ENCODE results near the gene CCT6B.
"Not testable (repeated sequence)": the region's sequence is repeated elsewhere in the genome, so short reads cannot be mapped to it uniquely, and the experiment has no call there.

Gene CCT6B

DNA sequence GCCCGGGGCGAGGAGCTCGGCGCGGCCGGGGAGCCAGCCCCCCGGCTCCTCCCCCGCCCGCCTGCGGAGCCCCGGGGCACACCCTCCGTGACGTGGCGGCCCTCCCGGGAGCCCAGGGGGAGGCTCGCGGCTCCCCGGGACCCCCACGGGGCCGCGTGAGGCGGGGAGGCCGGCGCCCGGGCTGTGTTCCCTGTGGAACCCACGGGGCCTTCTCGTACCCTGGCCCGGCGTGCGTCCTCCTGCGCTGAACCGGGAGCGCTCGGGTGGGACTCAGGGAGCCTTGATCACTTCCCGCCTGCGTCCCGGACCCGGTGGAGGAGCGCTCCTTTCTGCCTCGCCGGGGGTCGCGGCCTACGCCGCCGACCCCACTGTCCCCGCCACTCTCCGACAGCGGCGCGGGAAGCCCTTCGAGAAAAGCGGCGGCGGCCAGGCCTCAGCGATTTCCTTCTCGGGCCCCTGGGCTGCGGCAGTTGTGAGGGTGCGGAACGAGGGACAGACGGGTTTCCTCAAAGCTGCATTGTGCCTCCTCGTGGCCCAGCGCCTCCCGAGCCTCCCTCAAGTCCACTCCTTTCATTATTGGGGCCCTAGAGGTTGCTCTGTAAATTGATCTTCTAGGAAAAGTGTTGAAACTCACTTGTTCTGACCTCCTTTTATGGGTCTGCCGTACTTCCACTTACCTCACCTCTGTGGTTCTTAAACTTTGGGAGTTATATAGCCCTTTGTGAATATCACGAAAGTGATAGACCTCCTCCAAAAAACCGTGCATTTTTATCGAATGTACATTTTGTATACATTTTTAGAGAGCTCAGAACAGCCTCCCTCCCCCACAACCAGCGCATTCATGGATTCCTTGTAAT lies 19.6 kb upstream of the CCT6B start:
- peak; percentile 40 for DNase-seq (ENCODE audit: low read depth)

DNA sequence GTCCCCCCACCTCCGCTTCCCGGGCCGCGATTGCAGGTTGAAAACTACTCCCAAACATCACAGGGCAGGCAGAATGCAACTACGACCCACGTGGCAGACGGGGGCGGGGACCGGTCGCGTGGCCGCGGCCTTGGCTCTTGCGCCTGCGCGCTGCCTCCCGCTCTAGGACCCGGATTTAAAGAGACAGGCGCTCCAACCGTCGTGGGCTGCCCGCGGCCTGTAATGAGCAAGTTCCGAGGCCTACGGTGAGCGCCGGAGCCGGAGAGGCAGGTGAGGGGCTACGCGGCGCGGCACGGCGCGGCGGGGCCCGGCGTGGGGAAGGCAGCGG lies 19.1 kb upstream of the CCT6B start, which contains the start of gene LIG3:
Gene LIG3, plus strand, starts transcription at position 160 of the 328 bp plus-strand sequence. CDS start 2,494 bp downstream, outside the sequence.
- peak; percentile 85 for DNase-seq (ENCODE audit: low read depth)

DNA sequence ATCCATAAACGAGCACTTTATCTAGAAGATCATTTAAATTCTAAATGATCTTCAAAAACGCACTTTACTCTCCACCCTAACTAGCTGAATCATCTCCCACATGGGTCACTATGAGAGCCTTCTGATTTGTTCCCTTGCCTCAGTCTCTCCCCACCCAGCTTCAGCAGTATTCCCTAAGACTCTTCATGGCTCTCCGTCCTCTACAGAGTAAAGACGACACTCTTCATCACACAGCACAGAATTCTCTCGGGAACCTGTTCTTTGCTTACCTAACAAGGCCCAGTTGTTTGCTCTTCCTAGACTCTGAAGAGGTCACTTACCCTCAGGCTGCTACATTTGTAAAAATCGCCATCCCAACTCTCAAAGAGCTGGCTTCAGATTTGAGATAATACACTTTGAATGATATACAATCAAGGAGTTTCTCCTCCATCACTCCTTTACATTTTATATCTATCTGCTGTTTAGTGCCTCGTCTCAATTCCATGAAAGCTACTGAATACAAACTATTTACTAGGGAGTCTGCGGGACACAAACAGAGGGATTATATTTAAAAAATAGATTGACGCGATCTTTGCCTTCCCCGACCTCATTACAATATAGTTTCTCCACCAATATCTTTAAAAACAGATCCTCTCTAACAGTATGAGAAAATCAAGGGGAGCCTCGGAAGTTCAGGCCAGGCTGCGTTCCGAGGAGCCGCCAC lies 18.5 kb upstream of the CCT6B start:
- DNase-seq (ENCODE audit: low read depth), result no peak

DNA sequence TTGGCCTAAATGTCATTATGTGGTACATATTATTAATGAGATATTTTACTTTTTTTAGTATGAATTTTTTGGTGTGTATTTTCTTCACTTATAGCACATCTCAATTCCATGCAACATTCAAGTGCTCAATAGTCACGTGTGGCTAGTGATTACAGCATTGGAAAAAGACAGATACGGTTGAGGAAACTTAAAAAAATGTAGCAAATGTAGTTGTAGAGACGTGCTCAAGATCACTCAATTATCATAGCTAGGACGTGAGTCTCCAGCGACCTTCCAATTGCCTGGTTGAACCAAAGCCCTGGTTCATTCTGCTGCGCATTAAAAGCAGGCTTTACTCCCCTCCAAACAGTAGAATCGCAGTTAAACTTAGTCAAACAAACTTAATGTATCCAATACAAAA lies 17.9 kb upstream of the CCT6B start:
- DNase-seq (ENCODE audit: low read depth), result no peak

DNA sequence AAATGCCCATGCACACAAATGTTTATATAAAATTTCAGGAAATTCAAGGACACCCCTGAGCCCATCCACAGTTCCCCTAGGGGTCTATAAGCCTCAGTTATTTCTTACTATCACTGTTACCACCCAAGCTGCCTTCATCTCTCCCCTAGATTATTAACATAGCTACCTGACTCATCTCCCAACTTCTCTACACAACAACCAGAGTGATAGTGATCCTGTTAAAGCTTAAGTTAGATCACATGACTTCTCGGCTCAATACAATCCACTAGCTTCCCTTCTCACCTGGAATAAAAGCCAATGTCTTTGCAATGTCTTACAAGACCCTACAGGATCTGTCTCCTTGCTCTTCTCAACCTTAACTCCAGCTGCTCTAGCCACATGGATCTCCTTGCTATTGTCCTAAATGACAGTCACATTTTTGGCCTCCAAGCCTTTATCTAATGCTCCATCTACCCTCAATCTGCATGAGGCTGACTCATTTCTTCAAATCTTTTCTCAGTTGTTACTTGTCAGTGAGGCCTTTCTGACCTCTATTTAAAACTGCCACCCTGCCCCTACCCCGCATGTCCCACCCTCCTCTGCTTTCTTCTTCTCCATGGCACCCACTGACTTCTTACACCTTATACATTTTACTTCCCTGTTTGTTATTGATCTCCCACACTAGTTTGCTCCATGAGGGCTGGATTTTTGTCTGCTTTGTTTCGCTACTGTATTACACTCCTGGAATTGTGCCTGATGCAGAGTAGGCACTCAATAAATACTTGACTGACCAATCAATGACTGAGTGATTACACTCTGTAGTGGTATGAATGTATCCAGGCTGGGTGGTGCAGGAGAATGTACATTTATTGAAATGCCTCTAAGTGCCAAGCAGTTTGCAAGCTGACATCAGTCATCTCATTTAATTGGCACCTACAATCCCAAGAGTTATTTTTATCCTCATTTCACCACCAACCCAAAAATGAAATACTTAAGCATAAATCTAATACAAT lies 13.8 kb upstream of the CCT6B start:
- no peak for DNase-seq (ENCODE audit: low read depth)

DNA sequence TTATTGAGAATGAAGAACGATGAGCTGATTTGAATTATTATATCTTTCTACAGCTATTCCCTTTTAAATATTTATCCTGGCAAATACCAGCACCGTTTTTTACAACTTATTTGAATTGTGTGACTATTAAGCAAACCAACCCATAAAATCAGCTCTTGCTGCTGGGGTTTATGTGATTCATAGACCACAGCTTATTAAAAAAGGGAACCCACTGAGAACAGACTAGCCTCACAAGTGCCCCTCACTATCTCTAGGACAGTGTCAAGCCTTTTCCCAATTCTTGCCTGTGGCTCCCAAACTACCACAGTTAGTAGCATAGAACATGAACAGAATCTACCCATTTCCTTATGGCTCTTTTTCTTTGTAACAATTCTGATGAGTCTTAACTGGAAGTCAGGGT lies 12.9 kb upstream of the CCT6B start:
- DNase-seq (ENCODE audit: low read depth), result no peak

DNA sequence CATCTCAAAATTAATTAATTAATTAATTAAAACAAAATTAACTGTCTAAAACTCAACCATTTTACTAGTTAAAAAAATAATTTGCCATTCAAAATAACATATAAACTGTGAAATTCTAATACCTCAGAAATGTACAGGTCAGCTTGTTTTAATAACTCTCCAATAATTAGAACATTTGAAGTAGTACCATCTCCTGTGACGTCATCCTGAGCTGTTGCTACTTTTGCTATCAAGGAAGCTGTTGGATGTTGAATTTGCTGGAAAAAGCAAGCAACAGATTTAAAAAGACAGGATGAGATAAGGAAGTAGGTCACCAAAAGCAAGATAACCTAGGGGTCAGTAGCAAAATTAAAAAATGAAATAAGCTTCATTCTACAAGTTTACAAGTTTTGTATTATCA lies 2.8 kb downstream of the CCT6B start:
- DNase-seq (ENCODE audit: low read depth), result no peak

DNA sequence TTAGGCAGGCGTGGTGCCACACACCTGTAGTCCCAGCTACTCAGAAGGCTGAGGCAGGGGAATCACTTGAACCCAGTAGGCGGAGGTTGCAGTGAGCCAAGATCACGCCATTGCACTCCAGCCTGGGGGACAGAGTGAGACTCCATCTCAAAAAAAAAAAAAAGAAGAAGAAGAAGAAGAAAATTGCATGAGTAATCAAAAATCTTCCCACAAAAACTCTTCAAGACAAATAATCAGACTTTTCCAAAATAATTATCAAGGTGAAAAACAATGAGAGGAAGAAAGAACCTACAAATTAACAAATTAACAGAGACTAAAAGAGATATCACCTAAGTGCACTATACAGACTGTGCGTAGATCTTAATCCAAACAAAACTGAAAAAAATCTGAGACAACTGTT lies 10.5 kb downstream of the CCT6B start:
- DNase-seq (ENCODE audit: low read depth), result not testable (repeated sequence)

DNA sequence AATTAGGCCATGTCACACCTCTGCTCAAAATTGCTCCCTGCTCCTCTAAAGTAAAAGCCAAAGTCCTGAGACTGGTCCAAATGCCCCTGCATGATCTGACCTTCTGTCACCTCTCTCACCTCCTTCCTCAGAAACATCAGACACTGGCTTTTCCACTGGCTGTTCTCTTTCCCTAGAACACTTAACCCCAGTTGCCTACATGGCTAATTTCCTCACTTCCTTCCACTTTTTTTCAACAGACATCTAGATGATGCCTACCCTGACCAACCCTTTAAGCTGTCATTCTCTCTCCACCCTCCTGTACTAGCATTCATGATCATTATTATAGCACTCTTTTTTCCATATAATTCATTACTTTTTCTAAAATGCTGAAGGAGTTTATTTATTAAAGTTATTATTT lies 31.0 kb downstream of the CCT6B start:
- DNase-seq (ENCODE audit: low read depth), result no peak

DNA sequence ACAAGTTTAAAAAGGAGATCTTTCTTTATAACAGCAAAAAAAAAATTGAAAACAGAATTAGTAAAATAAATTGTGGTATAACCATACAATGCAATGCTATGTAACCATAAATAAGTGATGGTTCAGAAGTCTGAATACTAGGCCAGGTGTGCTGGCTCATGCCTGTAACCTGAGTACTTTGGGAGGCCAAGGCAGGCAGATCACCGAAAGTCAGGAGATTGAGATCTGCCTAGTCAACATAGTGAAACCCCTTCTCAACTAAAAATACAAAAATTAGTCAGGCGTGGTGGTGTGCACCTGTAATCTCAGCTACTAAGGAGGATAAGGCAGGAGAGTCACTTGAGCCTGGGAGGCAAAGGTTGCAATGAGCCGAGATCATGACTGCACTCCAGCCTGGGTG lies 34.6 kb downstream of the CCT6B start:
- no peak for DNase-seq (ENCODE audit: low read depth)

DNA sequence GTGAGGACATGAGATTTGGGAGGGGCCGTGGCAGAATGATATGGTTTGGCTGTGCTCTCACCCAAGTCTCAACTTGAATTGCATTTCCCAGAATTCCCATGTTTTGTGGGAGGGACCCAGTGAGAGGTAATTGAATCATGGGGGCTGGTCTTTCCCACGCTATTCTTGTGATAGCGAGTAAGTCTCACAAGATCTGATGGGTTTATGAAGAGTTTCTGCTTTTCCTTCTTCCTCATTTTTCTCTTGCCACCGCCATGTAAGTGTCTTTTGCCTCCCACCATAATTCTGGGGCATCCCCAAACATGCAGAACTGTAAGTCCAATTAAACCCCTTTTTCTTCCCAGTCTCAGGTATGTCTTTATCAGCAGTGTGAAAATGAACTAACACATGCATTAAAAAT lies 40.6 kb downstream of the CCT6B start:
- no peak for DNase-seq (ENCODE audit: low read depth)

DNA sequence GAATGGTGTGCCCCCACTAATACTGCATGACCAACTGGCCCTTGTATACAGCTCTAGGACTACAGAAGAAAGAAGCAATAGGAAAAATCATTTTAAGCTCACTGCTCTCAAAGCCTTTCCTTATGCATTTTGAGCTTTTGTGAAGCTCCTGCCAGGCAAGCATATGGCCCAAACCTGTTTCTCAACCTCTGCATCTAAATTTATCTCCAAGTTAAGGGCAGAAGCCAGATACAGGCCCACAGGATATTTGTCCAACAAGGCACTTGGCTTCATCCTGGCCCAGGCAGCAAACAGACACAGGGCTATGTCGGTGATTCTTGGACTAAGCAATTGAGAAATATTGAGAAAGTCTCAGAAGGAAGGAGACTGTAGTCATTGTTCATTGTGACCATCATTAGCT lies 43.9 kb downstream of the CCT6B start:
- no peak for DNase-seq (ENCODE audit: low read depth)

DNA sequence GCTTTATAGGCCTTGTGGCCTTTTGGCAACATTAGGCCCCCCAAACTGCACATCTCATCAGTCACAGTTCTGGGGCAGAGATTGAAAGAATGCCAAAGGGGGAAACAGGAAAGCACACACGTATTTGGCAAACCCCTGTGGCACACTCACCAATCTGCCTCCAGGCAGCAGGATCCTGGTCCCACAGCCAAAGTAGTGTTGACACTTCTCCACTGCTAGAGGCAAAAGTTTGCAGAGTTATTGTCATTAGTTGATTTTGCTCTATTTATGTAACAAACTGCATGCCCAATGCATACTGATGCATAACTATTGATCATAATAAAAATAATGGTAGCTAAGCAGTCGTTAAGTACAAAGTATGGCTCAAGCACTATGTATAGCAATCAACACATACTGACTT lies 45.1 kb downstream of the CCT6B start:
- no peak for DNase-seq (ENCODE audit: low read depth)

DNA sequence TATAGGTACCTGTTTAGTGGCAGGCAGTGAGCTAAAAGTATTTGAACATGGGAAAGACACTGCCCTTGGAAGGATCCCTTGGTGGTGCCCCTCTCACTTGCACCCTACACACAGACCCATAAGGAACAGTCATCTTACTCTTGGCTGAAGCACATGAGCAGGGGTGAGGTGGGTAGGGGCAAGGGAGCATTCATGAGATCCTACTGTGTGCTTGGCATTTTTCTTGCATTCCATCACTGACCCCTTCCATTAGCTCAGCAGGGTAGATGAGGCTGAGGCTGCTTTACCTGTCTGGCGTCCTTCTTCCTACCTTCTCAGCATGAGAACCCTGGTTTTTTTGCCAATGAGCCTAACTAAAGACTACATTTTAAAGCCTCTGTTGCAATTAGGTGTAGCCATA lies 48.3 kb downstream of the CCT6B start:
- no peak for DNase-seq (ENCODE audit: low read depth)

DNA sequence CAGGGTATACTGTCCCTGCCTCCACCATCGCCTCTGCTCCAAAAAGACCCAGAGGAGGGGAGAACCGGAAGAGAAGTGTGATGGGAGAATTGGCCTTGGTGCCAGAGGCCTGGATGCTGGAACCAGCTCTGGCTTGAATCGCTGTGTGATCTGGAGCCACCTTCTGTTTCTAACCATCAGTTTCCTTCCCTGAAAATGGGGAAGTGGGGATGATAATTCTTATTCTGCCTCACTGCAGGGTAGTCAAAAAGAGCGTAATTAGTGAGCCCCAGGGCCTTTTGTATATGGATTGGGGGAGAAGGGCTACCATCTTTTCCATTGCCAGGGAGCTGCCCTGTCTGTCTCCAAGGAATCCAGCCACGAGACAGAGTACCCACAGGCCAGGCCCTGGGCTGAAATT lies 52.2 kb downstream of the CCT6B start:
- DNase-seq (ENCODE audit: low read depth), result no peak

DNA sequence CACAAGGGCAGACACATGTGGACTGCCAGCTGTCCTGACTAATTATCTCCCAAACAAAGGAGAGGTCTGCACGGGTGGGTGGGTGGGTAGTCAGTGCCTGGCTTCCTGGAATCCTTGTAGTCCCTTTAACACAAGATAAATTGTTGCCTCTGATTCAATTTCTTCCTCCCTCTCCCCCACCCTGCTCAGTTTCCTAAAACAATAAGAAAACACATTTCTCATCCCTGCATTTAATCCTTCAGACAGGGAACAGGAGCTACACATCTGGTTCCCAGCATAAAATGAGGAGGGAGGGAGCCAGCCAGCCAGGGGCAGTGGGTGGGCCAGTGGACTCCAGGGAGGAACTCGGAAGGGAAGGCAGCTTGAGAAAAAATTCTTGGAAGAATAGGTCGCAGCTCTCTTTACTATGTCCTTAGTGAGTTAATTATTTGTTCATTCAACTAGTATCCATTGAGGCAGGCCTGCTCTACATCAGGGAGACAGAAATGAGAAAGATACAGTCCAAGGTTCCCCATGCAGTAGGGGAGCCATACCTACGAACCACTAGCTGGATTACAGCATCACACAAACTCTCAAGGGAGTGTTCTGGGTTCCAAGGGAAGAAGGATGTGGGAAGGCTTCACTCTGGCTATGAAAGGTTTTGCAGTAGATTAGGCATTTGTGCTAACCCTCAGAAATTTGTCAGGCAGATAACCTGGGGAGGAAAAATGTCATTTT lies 58.3 kb downstream of the CCT6B start:
- DNase-seq (ENCODE audit: low read depth), result no peak

DNA sequence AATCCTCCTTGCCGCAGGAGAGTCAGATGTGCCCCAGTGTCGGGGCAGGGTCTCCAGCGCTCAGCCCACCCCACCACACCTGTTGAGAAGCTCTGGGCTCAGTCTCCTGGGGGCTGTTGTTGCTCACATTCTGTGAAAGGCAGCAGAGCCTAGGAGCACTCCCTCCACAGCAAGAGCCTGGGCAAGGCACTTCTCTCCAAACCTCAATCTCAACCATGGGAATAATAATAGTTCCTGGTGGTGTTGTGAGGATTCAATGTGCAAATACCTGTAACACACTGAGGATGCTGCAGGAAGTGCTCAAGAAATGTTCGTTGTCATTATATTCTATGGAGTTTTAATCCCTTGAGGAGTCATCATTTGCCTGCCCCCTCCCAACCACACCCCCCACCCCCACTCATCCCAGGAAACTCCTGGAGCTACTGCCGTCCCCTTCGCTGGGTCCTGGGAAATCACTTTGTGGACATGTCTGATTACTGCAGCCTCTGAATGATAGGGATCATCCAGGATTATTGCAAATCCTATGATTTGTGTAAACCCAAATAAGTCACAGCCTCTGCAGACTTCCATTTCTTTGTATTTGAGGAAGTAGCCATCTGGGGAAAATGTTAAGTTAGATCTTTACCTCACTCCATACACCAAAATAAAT lies 61.5 kb downstream of the CCT6B start:
- no peak for DNase-seq (ENCODE audit: low read depth)

DNA sequence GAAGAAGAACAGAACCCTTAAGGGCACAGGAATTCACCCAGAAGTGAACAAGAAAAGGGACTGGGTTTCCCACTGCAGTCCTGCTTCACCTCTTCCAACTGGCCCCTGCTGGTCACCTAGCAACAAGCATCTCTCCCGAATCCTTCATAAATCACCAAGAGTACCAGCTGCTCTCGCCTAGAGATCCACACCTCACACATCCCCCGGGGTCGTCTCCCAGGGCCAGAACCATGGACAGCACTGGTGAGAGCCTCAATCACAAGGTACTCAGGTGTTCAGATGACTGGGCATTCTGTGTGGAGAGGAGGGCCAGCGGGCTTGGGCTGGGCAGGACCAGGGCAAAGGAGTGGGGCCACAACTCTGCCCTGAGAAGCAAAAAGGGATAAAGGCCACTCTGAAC lies 65.9 kb downstream of the CCT6B start:
- DNase-seq (ENCODE audit: low read depth), result no peak

DNA sequence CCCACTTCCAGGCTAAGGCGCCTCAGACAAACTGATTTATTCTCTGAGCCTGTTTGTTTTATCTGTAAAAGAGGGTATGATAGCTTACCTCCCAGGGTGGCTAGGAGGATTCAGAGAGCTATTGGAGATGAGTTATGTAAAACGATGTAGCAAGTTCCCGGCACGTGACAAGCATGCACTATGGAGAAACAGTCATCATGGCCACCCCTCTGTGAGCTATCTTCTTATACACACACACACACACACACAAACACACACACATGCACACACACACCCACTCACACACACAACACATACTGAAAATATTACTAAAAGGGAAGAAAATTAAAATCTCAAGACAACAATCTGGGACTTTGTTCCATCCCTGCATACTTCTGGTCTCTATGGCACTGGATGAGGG lies 66.3 kb downstream of the CCT6B start:
- DNase-seq (ENCODE audit: low read depth), result no peak

DNA sequence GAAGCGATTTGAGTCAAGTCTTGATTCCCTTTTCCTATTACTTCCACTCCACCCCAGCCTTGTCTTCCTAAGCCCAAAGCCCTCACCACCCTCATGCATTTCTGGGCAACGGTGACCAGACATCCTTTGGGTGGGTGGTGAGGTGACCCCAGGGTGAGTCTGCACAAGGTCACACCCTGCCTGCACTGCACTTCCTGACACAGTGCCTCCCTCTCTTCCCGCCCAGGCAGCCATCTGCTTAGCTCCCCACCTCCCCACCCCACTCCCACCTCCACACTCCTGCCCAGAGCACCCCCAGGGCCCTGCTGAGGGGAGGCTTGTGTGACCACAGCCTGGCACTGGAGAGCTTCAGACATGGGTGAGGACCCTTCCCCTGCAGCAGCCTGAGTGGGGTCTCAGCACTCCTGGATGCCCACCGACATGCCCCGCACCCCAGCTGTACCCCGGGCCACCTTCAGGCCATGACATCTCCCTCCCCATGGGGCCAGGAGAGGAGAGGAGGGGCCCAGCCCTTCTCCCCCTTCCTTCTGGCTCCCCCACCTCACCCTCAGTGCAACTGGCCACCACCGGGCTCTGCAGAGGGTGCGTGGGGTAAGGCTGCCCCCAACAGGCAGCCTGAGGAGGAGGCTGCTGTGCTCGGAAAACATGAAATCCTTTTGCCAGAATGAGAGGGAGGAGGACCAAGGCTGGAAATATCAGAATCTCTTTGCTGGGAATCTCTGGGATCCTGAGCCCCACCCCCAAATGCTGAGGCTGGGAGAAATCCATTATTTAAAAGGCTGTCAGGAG lies 68.6 kb downstream of the CCT6B start:
- no peak for DNase-seq (ENCODE audit: low read depth)
